GM11168 (cell line): ENCODE results near the gene KRTAP10-1.

Source experiments
- in situ Hi-C: fragments of 300-500 bp; cut with MboI; formaldehyde crosslinking; loops from one replicate; pipeline ENCODE4 v1.12.0; 2022; ENCODE audit warnings: low sequenced_read_pairs; ENCODE audit not compliant: unreplicated experiment

Gene KRTAP10-1

DNA sequence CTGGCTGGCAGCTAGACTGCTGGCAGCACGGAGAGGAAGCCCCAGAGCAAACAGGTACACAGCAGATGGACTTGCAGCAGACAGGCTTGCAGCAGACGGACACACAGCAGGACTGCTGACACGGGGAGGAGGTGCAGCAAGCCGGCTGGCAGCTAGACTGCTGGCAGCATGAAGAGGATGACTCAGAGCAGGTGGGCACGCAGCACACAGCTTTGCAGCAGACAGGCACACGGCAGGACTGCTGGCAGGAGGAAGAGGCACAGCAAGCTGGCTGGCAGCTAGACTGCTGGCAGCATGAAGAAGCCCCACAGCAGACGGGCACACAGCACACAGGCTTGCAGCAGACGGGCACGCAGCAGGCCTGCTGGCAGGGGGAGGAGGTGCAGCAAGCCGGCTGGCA lies 10.8 kb upstream of the KRTAP10-1 start:
- in situ Hi-C loops, result loop anchor here (5.0 kb wide), 1 partner anchor 76 kb away; the partner anchor contains the start of gene KRTAP10-9

DNA sequence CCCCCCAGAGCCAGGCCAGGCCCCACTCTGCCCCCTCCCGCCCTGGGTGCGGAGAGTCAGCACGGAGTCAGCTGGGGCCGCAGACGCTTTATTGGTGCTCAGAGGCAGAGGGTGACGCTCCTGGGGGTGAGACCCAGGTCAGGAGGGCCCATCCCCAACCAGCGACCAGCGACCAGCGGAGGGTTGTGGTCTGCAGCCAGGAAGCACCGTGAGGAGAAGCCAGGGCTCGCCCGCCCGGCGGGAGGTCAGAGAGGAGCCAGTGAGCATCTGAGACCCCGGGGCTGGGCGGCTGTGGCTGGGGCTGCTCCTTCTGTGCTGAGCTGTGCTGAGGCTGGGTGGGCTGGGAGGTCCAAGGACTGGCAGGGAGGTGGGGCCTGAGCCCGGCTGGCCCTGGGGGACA lies 10.3 kb upstream of the KRTAP10-1 start:
- in situ Hi-C loops, result loop anchor here (5.0 kb wide), 1 partner anchor 77 kb away; the partner anchor contains the start of gene KRTAP10-9

DNA sequence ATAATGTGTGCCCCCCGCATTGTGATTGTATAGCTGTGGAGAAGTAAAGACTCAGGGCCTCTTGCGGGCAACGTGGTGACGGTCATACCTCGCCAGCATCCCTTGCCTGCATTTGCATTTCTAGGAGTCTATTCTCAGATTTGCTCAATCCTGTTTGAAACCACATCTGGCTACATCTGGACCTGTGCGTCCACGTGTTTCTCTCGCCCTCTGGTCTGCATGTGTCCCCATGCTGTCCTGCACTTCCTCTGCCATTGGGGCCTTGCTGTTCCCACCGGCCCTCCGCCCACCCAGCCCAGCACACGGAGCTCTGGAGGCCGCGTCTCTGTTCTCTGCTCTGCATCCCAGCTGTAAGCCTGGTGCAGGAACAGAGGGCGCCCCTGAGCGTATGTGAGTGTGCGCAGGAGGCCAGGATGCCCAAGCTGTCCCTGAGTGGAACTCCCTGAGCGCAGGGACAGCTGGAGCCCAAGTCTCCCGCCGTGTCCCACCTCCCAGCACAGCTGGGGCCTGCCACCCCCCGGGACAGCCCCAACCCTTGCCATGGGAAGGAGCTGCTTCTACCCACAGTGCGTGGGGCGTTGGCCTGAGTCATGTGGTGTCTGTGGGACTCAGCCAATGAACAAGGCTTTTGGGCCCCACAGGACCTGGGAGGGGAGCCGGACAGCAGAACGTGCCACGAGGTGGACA lies 9.7 kb upstream of the KRTAP10-1 start:
- in situ Hi-C loops, result loop anchor here (5.0 kb wide), 1 partner anchor 78 kb away; the partner anchor contains the start of gene KRTAP10-9

DNA sequence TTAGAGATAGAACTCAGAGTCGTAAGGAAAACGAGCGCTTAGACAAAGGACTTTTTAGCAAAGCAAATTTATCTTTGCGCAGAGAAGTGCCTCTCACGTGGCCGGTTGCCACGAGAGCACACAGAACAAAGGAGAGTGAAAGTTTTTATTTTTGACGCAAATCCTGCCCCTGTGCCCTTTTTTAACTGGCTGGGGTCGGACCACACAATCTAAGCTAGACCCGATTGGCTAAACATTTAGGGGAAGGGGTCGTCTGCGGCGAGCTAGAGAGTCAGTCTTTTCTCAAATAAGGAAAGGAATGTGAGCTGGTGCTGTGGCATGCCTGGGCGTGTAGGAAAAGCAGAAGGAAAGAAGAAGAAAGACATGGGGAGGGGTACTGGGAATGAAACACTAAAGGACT lies 8.9 kb upstream of the KRTAP10-1 start:
- in situ Hi-C loops, result no loop called here

DNA sequence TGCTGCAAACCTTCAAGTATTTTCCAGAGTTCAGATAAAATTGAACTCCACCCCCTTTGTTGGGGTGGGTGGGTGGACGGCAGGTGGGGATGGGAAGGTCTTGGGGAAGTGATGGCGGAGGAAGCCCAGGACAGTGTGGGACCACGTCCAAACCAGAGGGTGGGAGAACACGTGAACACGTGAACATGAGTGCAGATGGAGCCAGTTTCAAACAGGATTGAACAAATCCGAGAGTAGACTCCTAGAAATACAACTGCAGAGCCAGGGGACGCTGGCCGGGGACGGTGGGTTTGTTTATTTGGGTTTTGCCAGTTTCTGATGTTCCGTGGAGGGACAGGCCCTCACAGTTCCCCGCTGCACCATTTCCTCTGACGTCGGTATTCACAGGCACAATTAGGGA lies 8.4 kb upstream of the KRTAP10-1 start:
- in situ Hi-C loops, result no loop called here

DNA sequence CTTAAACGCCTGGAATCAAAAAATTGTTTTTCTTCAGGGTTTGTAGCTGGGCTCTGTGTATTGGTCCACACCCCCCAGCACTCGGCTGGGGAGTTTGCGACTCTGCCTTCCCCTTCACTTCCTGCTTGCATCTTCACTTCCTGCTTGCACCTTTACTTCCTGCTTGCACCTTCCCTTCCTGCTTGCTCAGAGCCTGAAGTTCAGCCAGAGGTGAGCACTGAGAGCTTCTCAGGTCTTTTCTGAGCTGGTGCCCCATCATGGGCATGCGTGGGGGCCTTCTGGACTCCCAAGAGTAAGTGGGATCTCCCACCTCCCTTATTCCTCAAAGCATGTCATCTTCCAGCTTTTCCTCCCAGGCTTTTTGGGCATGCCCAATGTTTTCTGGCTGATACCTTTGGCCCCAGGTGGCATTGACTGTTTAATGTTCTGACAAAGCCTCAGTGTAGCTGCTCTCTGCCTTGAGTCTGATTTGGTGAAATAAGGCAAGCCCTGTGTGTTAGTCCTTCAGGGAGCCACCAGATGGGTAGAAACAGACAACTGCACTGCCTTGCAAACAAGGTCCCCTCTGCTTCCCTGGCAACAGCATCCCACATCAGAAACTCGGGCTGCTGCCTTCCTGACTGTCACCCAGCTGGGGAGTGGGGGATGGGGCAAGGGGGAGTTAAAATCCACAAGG lies 7.8 kb upstream of the KRTAP10-1 start:
- in situ Hi-C loops, result no loop called here

DNA sequence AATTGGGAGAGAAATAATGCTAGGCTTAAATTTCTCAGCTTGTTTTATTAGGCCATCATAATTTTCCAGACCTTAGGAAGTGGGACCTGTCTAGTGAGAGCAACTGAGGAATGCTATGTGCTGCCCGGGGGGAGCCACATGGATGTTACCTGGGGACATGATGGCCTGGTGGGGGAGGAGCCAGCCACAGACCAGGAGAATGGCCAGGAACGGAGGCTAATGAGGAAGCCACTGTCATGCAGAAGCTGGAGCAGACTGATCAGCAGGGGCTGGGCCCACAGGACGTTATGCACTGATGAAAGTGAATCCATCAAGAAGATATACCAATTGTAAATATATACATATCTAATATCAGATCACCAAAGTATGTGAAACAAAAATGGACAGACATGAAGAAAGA lies 4.6 kb upstream of the KRTAP10-1 start:
- in situ Hi-C loops, result no loop called here

DNA sequence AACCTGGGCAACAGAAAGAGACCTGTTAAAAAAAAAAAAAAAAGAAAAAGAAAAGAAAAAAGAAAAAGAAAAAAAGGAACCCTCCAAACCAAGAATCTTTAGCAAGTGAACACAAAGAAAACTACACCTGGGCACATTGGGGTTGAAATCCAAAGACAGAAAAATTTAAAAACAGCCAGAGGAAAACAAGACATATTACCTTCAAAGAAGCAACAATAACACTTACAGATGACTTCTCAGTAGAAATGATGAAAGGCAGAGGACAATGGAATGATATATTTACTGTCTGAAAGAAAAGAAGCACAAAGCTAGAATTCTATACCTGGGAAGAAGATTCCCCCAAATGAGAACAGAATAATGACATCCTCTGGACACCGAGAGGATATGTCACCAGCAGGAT lies 2.7 kb upstream of the KRTAP10-1 start:
- in situ Hi-C loops, result no loop called here

DNA sequence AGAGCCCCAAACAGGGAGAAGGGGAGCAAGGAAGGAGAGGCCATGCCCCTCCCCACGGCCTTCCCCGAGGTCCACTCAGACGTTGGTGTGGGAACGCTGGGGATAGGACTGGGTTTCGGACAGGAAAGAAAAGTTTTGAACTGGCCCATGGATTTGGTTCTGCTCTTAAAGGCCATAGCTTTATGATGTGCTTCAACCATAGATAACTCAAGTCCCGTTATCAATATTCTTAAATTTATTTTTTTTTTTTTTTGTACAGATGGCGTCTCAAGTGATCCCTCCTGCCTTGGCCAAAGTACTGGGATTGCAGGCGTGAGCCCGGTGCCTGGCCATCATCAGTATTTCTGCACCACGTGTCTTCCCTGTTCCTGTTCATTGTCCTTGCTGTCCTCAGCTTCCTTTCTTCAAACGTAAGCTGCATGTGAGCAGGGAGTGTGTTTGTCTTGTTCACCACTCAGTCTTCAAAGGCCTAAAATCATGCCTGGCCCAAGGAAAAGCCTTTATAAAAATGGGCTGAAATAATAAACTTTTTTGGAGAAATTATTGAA lies 820 bp upstream of the KRTAP10-1 start:
- in situ Hi-C loops, result no loop called here

GRCh38 chr21:44539046-44539445 lies 949 bp downstream of the KRTAP10-1 start:
- in situ Hi-C loops, result no loop called here

GRCh38 chr21:44537930-44538911 lies 1.8 kb downstream of the KRTAP10-1 start:
- in situ Hi-C loops, result no loop called here

- in situ Hi-C loops, result no loop called here
These were observed 4.0 kb downstream of the KRTAP10-1 start for GRCh38 chr21:44535963-44536362.

GRCh38 chr21:44534688-44535087 lies 5.3 kb downstream of the KRTAP10-1 start:
- in situ Hi-C loops, result no loop called here

DNA sequence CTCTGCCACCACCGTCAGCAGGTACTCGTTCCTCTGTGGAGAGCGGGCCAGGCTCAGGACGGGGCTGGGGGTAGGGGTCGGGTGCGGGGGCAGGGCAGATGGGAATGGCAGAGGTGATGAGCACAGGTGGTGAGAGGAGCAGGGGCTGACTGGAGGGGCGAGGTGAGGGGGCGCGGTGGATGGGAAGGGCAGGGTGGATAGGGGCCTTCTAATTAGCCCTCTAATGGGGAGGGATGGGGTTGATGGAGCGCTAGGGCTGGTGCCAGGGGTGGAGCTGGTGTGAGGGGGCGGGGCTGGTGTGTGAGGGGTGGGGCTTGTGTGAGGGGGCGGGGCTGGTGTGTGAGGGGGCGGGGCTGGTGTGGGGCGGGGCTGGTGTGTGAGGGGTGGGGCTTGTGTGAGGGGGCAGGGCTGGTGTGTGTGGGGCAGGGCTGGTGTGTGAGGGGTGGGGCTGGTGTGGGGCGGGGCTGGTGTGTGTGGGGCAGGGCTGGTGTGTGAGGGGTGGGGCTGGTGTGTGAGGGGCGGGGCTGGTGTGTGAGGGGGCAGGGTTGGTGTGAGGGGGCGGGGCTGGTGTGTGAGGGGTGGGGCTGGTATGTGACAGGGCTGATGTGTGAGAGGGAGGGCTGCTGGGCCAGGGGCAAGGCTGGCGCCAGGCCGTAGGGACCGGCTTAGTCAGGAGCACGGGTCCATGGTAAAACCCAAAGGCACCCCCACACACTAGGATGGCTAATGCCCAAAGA lies 5.9 kb downstream of the KRTAP10-1 start:
- in situ Hi-C loops, result no loop called here

- in situ Hi-C loops, result no loop called here
These were observed 6.7 kb downstream of the KRTAP10-1 start for GRCh38 chr21:44533121-44533890.

- in situ Hi-C loops, result no loop called here
These were observed 7.3 kb downstream of the KRTAP10-1 start for GRCh38 chr21:44532712-44533111.

DNA sequence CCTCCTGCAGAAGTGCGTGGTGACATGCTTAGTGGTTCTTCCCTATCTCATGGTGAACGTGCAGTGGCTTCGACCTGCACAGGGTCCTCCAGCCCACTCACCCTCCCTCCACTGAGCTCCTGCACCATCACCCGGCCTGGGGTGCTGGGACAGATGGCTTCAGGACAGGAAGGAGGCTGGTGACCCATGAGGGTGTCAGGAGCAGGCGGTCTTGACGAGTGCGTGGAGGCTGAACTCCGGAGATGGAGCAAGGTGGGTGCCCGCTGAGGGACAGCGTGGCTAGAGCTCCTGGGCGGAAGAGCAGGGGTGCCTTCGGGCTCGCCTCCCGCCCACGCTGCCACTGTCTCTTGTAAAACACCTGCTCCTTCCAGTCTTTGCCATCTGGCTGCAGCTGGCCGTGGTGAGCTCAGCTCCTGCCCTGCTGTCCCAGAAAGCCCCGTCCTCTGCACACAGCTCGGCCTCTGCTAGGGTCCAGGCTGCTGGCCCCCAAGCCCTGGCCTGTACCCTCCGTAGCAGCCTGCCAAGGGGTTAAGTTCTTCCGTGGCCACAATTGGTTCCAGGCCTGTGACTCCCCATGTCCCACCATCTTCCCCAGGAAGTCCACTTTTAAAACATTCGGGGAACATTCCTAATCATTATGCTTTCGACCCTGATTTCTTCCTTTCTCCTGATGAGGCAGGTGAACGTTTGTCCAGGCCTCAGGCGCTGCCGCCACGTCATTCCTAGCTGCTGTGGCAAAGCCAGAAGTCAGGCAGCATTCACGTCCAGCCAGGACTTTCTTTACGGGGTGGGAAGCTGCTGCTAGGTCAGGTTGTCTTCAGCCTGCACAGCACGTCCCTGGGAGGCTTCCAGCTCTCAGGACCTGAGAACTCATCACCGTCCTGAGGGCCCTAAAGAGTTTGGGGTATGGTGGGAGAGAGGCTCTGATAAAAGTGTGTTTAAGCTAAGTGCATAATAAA lies 8.1 kb downstream of the KRTAP10-1 start:
- in situ Hi-C loops, result no loop called here
